ENCODE data around the gene KIF5C.

Gene KIF5C

DNA sequence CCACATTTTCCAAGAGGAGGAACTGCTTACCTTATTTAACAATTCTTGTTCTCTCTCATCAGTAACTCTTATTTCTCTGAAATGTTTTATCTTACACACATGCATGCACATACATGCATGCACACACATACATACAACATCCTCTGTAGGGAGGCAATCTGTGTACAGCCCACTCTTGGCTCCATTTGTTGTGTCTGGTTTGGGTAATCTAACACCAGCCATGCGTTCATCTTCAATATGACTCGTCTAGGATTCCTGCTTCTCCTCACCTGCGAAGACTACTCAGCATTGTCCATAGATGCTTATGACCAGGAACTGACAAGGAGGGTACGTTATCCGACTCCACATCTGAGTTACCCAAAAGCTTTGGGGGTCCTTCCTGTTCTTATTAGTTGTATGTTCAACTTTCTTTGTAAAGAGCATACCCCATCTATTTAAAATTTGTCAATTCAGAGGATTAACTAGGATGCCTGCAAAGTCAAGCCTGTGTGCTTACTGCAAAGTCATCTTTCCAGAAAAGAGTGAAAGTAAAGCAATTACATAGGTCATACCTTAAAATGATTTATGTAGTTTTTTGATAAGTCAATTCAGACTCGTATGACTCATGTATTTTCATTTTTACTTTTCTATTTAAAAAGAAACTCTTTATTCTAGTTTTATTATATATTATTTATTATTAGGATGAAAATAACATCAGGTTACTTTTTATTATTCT lies 181.7 kb downstream of the KIF5C start:
- DNase-seq: no peak

DNA sequence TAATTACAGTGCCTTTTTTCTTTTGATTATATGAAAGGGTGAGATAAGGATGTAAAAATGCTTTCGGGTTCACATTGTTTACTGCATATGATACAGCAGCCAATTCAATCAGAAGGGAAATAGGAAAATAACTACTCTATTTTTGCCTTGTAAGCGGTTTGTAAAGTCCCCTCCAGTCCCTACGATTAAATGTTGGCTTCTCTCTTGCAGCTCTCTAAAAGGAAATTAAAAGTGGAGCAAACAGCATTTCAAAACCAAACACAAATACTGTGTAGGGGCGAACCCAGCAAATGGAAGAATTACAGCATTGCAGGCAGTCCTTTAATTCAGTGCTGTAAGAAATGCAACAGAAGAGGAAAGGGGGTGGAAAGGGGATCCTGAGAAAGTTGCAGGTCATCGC lies 182.4 kb downstream of the KIF5C start:
- no peak for DNase-seq

DNA sequence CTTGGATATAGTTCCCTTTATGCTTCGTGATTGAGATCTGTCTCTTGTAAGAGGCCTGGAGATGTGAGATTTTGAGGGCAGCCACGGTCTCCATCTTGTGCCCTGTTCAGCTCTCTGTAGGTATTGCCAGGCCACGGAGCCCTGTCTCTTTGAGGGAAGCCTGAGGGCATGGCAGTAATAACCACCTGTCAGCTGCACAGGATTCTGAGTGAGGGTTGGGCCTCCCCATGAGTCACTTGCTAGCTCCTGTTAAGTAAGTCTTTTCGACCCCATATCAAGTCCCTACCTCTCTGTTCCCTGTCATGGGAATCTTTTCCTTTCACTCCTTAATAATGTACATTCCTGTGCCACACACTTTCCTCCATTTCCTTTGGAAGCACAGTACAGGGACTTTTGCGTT lies 183.9 kb downstream of the KIF5C start:
- DNase-seq: no peak

DNA sequence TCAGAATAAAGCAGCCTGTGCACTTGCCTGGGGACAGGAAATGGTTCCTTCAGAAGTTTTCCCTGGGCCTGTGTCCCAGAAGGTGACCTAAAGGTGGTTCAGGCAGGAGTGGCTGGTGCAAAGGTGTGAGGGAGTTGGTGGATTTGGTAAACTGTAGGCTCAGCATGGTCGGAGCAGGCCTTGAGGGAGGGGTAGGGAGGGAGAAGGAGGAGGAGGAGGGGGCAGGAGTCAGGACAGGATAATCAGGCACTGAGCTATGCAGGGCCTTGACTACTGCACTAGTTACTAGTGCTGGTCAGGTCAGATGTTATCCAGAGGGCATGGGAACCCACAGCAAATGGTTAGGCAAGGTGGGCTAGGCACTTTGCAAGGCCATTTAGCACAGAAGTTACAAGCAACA lies 184.8 kb downstream of the KIF5C start:
- DNase-seq: no peak

DNA sequence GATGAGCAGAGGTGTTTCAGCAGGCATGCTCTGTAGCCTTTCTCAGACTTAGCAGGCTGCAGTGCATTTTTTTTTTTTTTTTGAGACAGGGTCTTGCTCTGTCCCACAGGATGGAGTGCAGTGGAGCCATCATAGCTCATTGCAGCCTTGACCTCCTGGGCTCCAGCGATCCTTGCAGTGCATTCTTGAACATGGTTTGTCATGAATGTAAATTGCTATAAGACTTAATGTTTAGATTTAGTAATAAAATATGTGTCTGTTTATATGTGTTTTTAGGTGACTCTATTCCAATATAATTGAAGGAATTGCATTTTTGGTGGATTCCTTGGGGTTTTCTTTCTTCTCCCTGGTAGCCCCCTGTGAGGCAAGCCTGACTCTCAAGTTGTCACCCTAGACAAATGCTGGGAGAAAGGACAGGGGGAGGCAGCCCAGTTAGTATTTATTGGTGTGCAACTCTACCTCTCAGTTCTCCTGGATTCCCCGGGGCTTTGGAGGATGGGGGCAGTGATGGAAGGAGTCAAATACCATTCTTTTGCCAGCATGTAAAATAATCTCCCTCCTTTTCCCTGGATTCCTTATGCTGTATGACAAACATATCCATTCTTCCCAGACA lies 186.2 kb downstream of the KIF5C start:
- DNase-seq: no peak

DNA sequence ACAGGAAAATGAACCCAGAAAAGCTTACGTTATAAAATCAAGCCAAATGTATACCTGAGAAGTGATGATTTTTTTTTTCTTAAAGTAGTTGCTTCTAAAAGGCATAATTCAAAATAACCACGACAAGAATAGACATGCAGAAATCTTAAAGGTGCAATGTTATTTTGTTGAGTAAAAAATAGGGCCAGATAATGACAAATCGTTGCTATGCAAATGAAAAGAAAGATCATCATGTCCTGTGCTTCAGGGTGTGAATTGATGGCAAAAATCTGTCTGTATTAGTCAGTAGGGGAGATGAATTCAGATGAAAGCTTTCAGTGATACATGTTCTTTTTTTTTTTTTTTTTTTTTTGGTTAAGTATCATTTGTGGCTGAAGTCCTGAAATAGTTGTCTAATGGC lies 187.5 kb downstream of the KIF5C start:
- no peak for DNase-seq

DNA sequence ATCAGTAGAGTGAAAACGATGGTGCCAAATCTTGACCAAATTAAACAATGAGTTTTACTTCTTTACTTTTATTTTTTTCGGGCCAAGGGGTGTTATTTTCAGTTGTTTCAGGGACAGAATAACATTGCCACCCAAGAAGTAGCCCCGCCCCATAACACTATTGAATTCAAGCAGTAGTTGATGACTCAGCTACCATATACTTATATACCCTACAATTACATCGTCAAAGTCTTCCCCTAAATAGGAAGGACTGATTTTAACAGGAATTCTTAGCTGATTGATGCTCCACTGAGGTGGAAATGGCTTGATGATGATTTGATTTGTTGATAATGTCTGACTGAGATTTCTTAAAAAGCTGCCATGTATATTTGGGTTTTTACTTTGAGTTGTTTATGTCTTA lies 188.2 kb downstream of the KIF5C start:
- no peak for DNase-seq

DNA sequence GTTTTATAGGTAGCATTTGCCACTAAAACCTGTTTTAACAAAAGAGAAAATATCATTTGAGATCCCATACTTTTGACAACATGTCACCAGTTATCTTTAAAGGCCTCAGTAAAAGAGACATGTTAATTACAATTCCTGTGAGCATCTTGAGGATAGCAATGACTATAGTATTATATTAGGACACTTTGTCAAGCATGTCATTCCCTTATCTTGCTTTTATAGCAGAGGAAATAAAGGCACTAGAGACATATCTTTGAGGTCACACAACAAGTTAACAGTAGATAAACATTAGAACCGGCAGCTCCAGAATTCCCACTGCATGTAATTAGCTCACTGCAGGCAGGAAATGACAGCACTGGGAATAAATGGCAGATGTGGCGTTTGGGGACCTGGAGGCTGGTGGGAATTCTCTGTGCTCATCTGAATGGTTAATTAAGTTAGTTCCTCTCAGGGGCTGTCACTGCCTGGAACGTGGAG lies 189.4 kb downstream of the KIF5C start:
- no peak for DNase-seq

DNA sequence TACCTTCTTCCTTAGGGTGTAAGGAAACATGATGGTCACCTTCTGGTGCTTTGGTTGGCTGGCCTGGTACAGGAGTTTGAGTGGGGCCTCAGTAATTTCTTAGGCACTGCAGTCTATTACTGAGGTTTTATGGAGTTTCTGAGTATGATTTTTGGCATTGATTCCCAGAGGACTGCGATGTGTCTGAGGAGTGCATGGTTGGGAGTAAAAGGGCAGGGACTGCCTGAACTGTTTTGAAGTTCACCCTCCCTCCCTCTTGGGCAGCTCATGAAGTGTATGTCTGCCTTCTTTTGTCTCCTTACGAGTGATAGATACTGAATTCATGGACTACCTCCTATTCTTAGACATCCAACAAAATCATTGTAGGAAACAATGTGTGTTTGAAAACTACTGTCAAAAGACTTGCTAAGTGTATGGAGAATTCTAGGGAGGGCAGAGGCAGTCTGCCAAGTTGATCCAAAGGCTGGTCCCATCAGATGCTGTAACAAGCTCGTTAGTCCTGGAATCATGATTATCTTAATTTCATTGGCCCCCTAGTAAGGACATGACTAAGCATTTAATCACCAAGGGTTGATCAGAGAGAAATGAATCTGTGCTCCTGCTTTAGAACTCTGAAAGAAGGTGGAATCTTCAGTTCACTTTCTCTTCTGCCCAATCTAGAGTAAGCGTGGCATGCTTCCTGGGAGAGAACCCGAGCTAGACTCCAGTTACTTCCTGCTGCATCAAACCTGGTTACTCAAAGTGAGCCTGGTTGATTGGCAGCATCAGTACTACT lies 190.0 kb downstream of the KIF5C start:
- no peak for DNase-seq

DNA sequence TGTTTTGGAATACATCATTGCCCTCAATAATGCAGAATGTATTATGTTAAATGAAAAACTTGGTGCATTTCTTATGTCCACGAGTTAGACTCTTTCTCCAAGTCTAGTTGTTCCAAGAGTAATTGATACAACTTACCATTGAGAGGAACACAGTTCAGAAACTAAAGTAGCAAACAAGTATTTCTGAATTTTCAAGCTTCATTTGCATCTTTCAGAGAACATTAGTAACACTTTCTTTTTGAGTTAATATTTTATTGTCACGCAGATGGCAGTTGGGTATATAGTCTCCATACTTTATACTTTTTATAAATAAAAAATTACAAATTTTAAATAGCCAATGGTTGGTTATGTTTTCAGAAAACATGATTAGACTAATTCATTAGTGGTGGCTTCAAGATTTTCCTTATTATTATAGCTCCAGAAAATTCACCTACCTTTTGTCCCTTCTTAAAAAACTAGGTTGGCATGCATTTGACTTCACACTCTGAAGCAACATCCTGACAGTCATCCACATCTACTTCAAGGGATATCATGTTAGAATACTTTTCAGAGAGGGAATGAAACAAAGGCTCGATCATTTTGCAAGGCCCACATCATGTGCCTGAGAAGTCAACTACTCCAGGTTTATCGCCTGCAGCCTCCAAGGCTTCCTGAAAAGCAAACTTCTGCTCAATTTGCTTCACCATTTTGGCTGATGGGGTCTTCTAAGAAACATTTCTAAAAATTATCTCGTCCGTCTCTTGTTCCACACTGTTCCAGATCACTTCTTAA lies 193.4 kb downstream of the KIF5C start:
- no peak for DNase-seq

DNA sequence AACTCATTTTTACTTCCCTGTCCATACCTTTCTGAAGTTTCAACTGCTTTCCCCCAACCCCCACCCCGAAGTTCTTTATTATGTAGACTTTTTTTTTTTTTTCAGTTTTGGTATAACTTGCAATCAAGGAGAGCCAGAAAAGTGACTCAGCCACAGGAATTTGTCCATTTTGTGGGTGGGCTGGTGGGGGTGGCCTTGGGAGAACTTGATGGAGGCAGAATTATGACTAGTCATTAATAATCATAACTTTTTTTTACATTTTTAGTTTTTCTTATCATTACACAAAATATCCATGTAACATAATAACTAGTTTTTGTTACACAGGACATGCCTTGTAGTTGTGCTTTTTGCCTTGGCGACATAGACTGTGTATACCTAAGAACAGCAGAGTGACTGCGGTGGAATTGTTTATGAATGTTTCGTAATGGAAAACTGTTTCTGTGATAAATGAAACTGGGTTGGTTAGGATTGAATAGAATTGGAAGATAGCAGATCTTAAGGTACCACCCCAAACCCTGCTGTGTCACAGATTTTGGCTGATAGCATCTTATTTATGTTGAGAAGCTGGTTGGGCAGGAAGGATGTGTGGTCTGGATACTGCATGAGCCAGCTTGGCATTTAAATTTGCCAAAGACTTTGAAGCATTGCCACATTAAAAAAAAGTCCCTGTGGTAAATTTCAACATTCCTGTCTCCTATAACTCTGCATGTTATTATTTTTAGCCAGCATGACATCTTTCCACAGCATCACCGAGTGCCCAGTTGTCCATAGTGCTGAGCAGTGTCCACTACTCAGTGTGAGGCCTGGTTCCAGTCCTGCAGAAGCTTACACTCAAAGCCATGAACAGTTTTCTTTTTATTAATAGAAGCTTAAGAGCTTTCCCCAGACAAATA lies 194.2 kb downstream of the KIF5C start:
- DNase-seq: peak; percentile 24 to 45

DNA sequence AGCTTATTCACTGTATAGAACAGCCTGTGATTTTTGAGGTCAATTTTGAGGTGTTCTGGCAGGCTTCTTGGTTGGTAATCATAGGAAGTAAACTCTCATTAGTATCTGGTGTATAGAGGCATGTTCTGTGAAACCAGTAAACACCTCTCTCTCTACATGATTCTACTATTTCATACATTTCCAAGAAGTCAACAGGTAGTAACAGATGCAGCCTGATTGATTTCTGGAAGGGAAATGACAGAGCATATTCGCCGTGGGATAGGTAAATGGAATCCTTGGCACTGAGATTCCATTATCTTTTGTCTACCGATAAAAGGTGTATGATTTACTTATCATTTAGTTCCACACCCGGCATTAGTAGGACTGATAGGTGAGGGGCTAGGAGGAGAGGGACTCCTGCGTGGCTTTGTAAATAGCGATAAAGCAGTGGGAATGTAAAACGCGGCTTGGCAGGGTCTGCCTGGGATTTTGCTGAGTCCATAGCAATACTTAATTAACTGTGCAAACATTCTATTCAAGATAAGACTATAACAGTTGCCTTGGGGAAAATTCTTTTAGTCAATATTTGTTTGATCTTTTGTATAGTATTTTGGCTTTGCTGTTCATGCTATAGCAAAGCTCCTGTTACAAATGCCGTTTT lies 195.8 kb downstream of the KIF5C start:
- DNase-seq: no peak

DNA sequence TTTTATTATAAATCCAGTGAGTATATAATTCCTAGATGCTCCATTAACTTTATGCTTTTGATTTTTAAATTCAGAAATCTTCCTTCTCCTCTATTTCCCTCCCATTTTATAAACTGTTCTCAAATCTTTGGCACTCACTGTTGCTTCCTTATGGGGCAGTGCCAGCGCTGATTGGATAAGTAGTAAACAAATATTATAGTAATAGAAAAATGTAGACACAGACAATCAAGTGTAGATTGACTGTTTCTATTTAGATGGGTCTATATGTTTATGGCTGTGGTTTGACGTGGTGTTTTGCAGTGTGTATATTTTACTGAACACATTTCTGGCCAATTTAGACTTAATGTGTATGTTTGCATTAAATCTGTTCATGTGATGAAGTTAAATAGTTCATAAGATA lies 200.1 kb downstream of the KIF5C start:
- no peak for DNase-seq

DNA sequence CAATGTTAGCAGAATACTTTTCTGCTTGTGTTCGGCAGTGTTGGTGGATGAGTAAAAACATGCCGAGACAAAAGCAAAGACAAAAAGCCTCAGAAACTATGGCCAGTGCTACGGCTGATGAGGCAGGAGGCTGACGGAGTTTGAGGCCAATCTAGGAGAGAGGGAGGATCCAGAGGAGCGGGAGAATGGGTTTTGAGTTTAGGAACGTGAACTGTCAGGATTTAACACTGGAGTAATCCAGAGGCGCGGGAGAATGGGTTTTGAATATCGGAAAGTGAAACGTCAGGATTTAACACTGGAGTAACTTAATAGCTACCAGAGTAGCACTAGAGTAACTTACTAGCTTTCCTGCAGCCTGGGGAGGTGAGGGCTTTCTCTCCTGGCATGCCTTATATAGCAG lies 200.8 kb downstream of the KIF5C start:
- no peak for DNase-seq
